Measurements from ENCODE around the gene TPH2. TPM values are rescaled to one million over a fixed set of nuclear protein-coding genes. Genes with fewer than 3 reads are reported as not detected.

TPH2 gene
- total RNA-seq, 3 donors from 2014 or later: 0.13 TPM; not detected in 2

DNA sequence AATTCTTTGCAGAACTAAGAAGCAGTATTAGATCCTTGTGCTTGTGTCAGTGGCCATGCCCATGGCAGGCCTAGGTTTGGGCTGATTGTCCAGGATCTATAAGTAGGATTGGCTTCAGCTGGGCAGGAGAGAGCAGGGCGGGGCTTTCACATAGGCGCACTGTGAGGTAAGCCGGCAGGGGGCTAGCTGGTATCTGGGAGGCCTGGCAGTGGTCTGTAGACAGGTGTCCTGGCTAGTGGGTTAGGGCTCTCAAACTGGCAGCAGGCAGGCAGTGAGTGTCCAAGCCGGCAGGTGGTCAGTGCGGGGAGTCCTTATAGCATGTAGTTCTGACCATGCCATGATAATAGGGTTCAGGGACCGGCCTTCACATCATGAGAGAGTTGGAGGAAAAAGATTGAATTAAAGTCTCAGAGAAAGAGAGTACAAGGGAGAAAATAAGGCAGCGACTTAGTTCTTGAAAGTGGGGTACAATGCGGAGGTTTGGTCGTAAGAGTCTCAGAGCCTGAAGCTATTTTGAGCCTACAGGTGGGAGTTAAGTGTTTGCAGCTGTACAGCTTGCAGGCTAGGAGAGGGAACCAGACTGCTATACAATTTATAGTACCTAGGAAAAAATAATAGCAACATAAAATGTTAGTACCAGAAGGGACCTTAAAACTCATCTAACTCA, 137.4 kb downstream of the TPH2 start:
- Histone ChIP-seq H3K36me3 (ENCODE audit: low read depth) (no peaks in the 10 kb centered on the region), H3K9me3 (peaks cover 1% of the 10 kb centered on the region), H3K4me1 (ENCODE audit: low read depth) (no peaks in the 10 kb centered on the region), H3K4me3 (no peak overlapping the region)
- DNase-seq: peak in 1 of 3 donors; percentile 1
- intact Hi-C loops (cut with DNase I, micrococcal nuclease): no loop called here
- TF ChIP-seq, protein P1, sequence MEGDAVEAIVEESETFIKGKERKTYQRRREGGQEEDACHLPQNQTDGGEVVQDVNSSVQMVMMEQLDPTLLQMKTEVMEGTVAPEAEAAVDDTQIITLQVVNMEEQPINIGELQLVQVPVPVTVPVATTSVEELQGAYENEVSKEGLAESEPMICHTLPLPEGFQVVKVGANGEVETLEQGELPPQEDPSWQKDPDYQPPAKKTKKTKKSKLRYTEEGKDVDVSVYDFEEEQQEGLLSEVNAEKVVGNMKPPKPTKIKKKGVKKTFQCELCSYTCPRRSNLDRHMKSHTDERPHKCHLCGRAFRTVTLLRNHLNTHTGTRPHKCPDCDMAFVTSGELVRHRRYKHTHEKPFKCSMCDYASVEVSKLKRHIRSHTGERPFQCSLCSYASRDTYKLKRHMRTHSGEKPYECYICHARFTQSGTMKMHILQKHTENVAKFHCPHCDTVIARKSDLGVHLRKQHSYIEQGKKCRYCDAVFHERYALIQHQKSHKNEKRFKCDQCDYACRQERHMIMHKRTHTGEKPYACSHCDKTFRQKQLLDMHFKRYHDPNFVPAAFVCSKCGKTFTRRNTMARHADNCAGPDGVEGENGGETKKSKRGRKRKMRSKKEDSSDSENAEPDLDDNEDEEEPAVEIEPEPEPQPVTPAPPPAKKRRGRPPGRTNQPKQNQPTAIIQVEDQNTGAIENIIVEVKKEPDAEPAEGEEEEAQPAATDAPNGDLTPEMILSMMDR (IDR thresholded peaks at IDR 0.05): no peak
- no peak for ATAC-seq

DNA sequence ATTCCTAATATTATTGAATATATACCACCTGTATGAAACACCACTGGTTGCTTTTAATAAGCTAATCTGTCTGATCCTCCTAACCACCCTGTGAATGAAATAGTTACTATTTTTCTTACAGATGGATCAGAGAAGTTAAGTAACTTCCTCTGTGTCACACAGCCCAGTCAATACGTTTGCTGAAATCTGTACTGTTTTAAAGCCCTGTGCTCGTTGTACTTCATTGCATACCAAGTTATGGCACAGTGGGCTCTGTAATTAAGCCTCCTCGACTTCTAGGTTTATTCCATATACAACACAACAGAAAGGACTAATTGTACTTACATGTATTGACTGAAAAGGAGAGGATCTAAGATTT, 137.9 kb downstream of the TPH2 start:
- Histone ChIP-seq H3K4me3 (no peak overlapping the region), H3K9me3 (no peaks in the 10 kb centered on the region), H3K36me3 (ENCODE audit: low read depth) (no peaks in the 10 kb centered on the region), H3K4me1 (ENCODE audit: low read depth) (no peaks in the 10 kb centered on the region)
- intact Hi-C loops (cut with DNase I, micrococcal nuclease): no loop called here
- TF ChIP-seq, protein P1 (IDR thresholded peaks at IDR 0.05): no peak
- no peak for ATAC-seq
- DNase-seq: no peak

DNA sequence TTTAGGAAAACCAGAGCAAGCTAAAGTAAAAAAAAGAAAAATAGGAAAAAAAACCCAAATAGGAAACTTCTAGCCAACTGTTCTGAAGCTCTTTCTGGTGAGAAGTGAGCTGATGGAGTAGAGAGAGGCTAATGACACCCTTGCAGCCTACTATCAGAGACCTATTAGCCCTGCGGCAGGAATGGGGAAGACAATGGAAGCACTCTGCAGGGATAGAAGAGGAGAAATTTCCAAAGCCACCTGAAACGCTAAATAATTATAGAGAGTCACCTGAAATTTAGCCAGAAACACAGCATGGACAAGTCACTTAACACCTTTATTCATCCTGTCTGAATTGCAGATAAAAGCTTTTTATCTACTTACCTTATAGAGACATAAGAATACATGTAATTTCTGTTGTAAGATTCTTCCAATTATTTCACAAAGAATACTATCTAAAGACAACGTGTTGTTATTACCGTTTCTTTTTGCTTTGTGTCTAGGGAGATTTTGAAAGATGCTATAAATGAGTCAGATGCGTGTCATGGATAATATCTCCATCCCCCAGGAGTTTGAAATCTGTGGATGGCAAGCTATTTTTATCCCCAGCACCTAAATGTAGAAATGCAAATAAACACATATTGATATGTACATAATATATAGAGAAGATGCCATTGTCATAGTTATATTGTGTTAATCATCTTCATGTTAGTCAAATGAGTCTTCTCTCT, 138.6 kb downstream of the TPH2 start:
- no peak for DNase-seq
- H3K4me3 ChIP-seq: no peak overlapping the region
- TF ChIP-seq, protein P1 (IDR thresholded peaks at IDR 0.05): no peak
- no peak for ATAC-seq
- intact Hi-C loops (cut with DNase I, micrococcal nuclease): no loop called here
- H3K4me1 ChIP-seq (ENCODE audit: low read depth): no peaks in the 10 kb centered on the region
- no peaks in the 10 kb centered on the region for H3K36me3 ChIP-seq (ENCODE audit: low read depth)
- H3K9me3 ChIP-seq: no peaks in the 10 kb centered on the region

DNA sequence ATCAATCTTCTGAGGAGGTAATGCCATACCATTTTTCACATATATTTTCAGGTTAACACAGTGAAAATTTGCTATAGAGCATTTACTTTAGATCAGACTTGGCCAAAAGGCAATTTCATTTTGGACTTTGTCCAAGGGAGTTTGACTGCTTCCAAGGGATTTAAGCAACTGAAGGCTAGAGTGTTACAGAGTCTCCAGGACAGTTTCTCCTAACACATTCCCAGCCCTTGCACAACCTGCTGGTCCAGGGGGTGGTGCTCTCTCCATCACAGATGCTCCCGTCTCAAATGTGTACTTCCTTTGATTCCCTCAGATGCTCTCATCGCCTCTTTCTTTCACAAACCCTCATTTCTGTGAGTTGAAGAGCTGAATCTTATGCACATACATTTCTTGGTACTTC, 143.1 kb downstream of the TPH2 start:
- intact Hi-C loops (cut with DNase I, micrococcal nuclease): no loop called here

More for the DNA sequence above, 143.1 kb downstream of the TPH2 start:
- TF ChIP-seq, protein P1 (IDR thresholded peaks at IDR 0.05): no peak
- Histone ChIP-seq H3K4me1 (ENCODE audit: low read depth) (no peaks in the 10 kb centered on the region), H3K4me3 (no peak overlapping the region), H3K9me3 (no peaks in the 10 kb centered on the region), H3K36me3 (ENCODE audit: low read depth) (no peaks in the 10 kb centered on the region)
- ATAC-seq (no peak), DNase-seq (no peak)

Other genes with a start within 250 kb of the TPH2 start
- gene RAB21, start 184.0 kb upstream of the TPH2 start, total RNA-seq: 10 to 100 TPM; 61.6 to 97.3 (median 63.6) TPM
- gene TBC1D15, start 99.1 kb upstream of the TPH2 start, total RNA-seq: 10 to 100 TPM; 29.8 to 47.7 (median 30.0) TPM

Data from mucosa of descending colon (tissue), 3 donors.